Fibroblast of skin of back (primary cell): ENCODE results near the gene ASIC1.

Experiments
- DNase-seq: peaks from one replicate; pipeline ENCODE4 v3.0.0-alpha.2; 2013

The ASIC1 gene

GRCh38 chr12:50085615-50086072 is 28.2 kb downstream of the ASIC1 start:
- no peak for DNase-seq

GRCh38 chr12:50086148-50086547 is 28.8 kb downstream of the ASIC1 start:
- no peak for DNase-seq

DNA sequence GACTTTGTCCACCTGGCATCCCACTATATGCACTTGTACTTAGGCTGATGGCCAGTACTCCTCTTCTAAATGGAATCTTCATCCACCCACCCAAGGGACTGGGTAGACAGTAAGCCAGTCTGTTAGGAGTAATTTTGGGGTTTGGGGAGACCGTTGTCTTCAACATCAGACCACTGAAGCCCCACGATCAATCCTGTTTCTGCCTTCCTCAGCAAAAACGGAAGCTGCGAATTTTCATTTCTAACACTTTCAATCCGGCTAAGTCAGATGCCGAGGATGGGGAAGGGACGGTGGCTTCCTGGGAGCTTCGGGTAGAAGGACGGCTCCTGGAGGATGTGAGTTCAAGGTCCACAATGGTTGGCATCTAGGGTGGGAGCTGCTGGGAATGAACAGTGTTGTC is 29.8 kb downstream of the ASIC1 start:
- DNase-seq = no peak

DNA sequence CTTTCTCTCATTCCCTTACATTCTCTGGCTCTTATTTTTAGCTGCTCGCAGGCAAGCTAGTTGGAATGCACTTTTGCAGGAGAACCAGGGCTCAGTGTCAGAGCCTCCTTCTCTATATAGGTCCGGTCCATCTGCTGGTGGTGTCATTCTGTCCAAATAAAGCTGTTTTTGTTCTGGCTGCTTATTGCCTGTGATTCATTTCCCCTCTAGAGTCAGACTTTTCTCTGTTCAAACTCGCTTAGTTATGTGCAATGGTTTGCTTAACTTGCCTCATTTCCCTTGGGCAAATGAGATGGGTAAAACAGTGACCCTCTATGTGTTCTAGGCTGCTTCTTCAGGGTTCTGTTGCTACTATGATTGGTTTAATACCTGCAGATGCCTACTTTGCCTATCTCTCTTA is 30.6 kb downstream of the ASIC1 start:
- DNase-seq = peak; percentile 78

GRCh38 chr12:50088577-50089335 is 31.4 kb downstream of the ASIC1 start:
- DNase-seq = peak; percentile 50

GRCh38 chr12:50089730-50090129 is 32.3 kb downstream of the ASIC1 start:
- DNase-seq = no peak

- DNase-seq = no peak
Observed at GRCh38 chr12:50090391-50090790, 33.0 kb downstream of the ASIC1 start.

GRCh38 chr12:50097952-50098351 is 40.6 kb downstream of the ASIC1 start:
- no peak for DNase-seq

DNA sequence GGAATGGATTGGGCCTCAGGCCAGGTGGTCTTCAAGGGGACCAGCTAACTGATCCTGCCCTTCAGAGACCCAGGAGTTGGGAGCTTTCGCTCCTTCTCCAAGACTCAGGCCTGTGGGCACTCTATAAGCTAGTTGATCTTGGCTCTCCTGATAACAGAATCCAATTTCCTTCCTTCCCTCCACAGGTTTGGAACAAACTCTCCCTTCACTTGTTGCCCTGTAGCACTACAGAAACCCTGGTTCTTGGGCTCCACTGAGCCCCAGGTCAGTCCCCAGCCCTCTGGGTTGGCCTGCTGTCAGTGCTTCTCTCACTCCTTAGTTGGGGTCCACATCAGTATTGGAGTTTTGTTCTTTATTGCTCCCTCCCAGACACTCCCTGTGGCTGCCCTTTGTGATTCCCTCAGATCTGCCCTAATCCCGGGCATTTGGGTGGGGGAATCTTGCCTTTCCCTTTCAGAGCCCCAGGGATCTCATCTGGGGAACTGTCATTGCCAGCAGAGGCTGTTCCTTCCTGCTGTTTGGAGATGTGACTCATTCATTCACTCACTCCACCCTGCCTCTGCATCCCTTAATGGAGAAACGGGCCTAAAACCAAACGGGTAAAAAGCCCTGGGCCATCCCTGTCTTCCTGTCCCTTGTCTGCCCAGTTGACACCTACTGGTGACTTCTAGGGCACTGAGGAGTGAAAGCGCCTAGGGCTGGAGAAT is 42.1 kb downstream of the ASIC1 start:
- DNase-seq = peak; percentile 64

GRCh38 chr12:50100561-50100960 is 43.2 kb downstream of the ASIC1 start:
- DNase-seq = no peak

DNA sequence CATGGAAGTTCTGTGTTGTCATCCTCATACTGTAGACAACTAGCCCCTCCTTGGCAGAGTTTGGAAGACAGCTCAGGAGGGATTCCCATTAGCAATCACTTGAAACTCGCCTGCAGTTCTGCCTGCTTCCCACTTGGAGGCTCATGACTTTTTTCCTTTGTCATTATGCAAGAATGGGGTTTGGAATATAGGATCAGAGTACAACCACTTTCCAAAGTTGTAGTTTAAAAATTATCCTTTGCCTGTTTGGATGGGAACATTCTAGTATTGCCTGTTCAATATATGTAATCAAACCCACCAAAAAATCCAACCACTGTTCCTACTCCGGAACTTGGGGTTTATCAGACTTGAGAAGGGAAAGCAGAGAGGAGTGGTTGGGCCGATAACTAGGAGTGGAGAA is 44.3 kb downstream of the ASIC1 start:
- DNase-seq = peak; percentile 50

GRCh38 chr12:50102131-50102531 is 44.7 kb downstream of the ASIC1 start:
- no peak for DNase-seq

- DNase-seq = no peak
Observed at GRCh38 chr12:50102646-50103309, 45.4 kb downstream of the ASIC1 start.

GRCh38 chr12:50103351-50103750 is 46.0 kb downstream of the ASIC1 start:
- no peak for DNase-seq

DNA sequence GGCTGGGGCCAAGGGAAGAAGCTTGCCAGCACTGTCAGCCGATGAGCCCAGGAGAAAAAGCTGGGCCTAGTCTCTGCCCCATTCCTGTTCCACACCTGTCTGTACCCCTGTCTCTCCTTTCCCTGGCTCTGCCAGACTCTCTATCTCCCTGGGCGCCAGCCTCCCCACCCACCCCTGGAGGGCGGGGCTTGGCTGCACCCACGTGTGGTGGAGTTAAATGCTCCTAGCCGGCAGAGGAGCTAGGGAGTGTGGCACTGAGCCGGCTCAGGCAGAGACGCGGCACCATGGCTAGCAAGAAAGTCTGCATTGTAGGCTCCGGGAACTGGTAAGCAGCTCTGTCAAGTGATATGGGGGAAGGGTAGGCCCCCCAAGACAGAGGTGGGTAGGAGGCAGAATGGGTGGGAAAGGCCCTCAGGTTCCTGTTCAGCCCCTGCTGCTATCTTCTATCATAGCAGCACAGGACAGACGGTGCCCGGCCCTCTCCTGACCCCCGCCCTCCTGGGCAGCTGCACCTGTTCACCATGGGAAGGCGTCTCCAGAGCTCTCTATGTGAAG is 46.4 kb downstream of the ASIC1 start, which contains the start of gene GPD1:
GPD1 (plus strand) TSS at position 242 of the 555 bp plus-strand sequence; CDS start at position 285, 43 bp downstream.
- DNase-seq = peak; percentile 29

GRCh38 chr12:50104417-50105366 is 47.3 kb downstream of the ASIC1 start:
- DNase-seq = no peak

GRCh38 chr12:50105913-50106450 is 48.6 kb downstream of the ASIC1 start:
- DNase-seq = no peak

DNA sequence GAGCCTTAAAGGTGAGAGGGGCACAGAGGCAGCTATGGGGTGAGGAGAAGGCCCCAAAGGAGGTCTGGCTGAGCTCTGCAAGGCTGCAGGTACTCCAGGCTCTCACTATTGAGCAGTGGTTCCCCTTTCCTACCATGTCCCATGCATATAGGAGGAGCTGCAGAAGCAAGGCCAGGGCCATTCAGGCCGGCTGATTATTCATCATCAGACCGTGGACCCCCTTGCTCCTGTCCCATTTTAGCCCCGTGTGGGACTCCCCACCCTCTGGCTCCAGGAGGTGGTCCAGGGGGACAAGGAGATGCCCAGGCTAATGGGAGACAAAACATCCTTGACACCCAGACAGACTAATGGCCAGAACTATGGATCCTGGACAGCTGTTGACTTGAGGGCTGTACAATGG is 49.5 kb downstream of the ASIC1 start:
- no peak for DNase-seq

DNA sequence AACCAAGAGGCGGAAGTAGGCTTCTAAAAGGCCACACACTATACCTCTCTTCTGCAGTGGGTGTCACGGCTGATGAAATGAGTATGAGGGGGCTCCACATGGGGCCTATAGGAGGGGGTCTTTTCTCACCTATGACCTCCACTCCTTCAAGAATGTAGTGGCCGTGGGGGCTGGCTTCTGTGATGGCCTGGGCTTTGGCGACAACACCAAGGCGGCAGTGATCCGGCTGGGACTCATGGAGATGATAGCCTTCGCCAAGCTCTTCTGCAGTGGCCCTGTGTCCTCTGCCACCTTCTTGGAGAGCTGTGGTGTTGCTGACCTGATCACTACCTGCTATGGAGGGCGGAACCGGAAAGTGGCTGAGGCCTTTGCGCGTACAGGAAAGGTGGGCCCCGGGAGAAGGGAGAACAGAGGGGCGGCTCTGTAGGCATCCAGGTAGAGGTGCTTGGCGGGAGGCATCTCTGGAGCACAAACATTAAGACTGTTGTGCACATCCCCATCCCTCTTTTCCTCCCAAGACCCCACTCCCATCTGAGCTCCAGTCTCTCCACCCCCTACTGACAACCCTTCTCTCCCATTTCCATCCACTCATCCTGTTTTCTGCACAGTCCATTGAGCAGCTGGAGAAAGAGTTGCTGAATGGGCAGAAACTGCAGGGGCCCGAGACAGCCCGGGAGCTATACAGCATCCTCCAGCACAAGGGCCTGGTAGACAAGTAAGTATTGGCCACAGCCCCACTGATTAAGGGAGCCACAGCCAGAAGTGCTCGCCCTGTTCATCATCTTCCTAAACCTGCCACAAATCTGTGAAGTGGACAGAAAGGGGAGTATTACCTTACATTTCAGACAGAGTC is 50.2 kb downstream of the ASIC1 start:
- no peak for DNase-seq

GRCh38 chr12:50109319-50109718 is 51.9 kb downstream of the ASIC1 start:
- DNase-seq = no peak
